GM21381 (cell line): ENCODE results near the gene LHFPL2.

Experiments
- ATAC-seq: cut with Tn5 transposase; IDR thresholded peaks from one replicate; pipeline ENCODE4 v1.9.1; 2021; ENCODE audit warnings: mild to moderate bottlenecking, moderate library complexity; ENCODE audit not compliant: unreplicated experiment

The LHFPL2 gene

DNA sequence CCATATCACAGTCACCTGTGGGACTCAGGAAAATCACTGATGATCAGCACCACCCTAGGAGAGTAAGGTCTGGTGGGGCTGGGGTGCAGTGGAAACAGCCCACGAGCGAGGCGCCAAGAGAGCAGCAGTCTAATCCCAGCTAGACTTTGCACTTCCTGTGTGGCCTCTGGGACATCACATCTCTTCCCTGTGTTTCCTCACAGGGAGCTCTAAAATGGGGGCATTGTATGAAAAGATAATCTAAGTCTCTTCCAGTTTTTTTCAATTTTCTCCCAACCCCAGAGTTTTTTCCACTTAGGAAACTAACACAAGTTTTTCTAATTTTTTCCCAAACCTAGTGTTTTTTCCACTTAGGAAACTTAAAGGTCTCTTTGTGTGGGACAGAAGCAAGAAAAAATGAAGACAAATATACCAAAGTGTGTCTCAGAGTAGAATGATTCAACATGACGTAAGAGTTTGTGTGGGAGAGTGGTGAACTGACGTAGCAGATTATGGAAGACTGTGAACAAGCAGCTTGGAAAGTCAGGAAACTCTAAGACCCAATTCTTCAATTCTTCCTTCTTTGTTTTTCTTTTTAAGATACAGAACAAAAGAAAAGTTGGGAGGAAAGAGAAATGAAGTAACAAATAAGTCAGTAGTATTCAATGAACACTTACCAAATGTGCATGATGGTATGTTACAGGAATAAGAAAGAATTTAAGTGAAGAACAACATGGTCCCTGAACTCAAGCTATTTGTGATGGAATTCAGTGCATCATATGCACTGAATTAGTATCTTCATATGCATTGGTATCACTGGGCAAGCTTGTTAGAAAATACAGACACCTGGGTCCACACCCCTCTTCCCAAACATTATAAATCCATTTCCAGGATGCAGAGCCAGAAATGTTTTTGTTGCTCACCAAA, 51.3 kb downstream of the LHFPL2 start:
- ATAC-seq = no peak

- no peak for ATAC-seq
These were observed 53.1 kb downstream of the LHFPL2 start for GRCh38 chr5:78595458-78595921.

DNA sequence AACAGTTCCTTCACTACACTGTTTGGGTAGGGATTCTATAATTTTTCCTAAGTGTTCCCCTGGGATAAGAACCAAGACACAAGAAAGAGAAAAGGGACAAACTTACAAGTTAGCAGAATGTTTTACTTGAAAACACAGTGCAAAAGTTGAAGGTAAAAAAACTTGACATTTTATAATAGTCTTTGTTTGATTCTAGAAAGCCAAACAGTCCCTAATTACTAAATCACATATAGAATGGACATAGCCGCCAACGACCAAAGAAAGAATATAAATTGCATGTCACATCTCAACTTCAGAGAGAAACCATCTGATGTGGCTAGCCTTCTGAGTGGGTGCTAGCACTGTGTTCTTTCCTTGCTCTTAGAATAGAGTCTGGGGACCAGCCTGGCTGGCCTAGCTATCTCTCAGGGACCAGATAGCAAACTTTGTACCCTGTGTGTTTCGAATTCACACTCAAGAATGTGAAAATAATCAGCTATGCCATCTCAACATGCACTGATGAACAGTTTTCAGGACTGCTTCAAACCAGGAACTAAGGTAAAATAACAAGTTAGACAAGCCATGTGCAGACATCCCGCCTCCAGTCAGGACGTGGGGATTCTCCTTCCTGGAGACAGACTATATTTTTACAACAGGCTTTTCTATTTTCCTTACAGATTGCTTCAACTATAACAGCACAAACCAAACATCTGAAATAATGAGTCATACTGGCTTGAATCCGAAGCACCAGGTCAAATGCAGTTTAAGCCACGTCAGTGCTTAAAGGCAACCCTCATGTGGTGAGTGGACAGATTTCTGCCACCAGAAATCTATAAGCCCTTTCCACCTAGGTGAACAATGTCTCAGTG, 53.7 kb downstream of the LHFPL2 start:
- no peak for ATAC-seq

GRCh38 chr5:78594021-78594420, 54.6 kb downstream of the LHFPL2 start:
- ATAC-seq = no peak

- ATAC-seq = no peak
These were observed 55.1 kb downstream of the LHFPL2 start for GRCh38 chr5:78593465-78593864.

DNA sequence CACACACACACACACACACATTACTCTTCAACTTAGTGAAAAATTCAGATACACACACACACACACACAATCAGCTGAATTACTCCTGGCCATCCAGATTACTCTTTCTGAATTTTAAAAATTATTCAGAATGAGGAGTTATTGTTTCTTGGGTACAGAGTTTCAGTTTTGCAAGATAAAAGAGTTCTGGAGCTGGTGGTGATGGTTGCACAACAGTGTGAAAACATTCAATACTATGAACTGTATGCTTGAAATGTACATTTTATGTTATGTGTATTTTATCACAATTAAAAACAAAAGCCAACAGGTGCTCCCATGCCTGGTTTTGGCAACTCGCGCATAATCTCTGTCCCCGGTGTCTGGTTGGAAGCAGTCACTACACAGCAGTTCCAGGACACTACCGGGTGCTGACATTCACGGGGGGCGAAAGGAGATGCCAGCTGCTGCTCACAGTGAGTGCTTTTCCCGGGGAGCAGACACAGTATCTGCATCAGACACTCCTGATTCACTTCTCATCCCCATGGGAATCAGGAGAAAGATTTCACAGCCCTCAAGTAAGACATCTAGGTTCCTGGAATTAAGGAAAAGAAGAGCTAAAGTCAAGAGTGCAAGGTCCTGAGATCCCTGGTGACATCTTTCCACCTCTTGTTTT, 55.7 kb downstream of the LHFPL2 start:
- no peak for ATAC-seq

DNA sequence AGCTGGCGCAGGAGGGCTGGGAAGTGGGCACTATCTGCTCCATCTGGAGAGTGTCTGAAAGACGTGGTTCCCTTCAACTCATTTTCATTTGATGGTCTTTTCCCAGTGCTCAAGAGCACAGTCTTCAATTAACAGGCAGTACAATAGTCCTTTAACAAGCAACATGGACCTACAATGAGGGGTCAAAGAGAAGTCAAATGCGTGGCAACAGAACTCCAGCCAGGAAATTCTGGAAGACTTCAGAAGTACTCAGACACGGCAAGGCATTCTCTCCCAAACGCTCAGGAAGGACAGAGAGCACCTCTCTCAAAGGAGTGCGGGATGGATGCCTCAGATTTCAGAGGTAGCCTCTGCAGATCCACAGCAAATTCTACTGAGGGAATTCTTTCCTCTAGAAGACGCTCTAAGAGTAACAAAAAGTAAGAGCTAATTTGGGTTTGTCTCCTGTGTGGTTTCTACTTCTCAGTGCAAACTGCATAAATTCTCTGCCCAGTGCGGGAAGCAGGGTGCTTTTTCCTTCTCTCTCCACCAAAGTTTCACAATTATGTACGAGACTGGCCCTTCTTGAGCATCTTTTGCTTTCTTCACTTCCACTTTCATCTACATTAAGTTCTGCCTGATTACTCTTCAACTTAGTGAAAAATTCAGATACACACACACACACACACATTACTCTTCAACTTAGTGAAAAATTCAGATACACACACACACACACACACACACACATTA, 56.4 kb downstream of the LHFPL2 start:
- ATAC-seq = peak; percentile 76

DNA sequence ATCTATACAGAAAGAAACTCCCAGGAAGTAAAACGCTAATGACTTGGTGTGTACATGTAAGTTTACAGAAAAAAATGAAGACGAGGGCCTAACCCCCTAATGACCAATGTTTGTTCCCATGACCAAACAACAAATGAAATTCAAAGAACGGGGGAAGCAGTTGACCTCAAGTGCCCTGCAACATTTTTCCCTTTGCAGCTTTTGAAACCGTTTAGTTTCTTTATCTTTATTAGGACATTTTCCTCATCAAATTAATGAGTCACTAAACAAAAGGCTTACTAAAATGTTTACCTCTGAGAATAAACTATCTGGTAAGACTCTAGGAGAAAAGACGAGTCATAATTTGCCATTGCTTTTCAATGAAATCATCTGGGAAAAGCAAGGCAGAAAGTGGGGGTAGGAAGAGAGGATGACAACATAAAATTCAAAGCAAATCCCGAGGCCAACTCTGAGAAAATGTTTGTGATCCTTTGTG, 57.4 kb downstream of the LHFPL2 start:
- ATAC-seq = no peak

GRCh38 chr5:78589923-78590322, 58.6 kb downstream of the LHFPL2 start:
- no peak for ATAC-seq

DNA sequence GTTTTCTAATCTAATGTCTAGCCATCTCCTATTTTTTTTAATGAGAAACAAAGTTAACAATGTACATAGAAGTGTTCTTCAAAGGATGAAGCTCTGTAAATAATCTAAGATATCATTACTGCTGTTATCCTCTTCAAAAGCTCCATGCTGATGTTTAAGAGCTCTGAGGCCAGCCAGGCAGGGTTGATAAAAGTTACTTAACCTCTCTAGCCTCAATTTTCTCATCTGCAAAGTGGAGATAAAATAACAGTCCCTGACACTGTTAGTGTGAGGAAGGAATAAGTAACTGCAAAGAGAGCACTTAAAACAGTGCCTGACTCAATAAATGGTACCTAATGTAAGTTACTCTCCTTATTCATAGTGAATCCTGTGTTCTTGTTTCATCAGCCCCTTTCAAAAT, 60.1 kb downstream of the LHFPL2 start:
- no peak for ATAC-seq

- no peak for ATAC-seq
These were observed 60.7 kb downstream of the LHFPL2 start for GRCh38 chr5:78587775-78588291.

- no peak for ATAC-seq
These were observed 61.3 kb downstream of the LHFPL2 start for GRCh38 chr5:78587081-78587774.

DNA sequence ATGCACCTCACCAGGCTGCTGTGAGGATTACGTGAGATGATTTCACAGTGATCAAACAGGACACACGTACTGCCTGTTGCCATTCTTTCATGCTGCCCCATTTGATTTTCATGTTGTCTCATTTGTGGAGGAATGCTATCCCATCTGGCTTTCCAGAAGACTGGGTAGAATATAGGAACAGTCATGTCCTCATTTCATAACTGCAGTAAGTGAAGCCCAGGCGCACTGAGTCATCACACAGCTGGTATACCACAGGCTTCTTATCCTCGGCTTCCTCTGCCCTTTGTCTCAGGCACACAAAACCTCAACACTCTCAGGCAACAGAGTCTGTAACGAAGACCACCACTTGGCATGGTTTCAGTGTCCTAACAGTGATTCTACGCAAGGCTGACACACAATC, 62.3 kb downstream of the LHFPL2 start:
- ATAC-seq = no peak

DNA sequence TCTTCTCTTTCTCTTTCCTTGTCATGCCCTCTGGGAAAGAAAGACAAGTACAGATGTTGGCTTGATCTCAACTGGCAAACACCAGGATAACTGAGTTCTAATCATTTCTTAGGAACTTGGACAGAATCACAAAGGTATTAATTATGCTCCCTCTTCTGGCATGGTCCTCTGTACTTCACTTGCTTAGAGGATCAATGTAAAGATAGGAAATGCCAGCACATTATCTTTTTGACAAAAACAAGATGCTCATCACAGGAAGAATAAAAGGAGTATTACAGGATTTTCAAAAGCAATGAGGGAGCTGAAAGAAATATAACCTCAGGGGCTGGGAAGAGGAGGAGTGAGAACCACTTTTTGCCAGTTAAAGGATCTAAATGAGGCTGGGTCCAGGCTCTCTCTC, 70.6 kb downstream of the LHFPL2 start:
- no peak for ATAC-seq

DNA sequence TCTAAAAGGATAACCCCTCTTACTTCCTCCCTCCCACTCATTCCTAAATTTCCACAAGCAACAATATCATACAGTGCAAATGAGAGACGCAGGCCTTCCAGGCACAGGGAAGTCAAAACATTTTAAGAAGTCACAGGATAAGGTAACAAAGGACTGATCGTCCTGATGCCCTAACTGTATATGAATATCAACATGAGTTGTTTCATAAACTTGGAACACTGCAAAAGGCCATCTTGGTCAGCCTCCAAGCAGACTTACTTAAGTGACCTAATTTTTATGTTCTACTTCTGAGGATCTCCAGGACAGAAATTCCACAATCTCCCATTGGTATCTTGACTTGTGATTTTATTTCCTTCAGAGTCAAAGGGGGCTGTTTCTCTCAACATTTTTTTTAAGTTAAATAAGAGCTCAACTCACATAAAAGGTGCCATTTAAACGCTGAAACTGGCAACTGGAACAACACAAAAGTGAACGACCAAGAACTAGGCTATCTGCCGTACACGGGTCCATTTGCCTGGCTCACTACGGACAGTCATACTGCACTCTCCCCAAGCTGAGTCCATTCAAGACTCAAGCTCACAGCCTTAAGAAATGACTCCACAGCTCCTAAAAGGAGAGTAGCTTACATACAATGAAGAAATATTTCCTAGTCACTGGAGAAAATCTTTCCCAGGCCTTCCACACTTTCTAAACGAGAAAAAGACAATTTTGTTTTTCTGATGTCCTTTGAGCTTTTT, 71.3 kb downstream of the LHFPL2 start:
- no peak for ATAC-seq

DNA sequence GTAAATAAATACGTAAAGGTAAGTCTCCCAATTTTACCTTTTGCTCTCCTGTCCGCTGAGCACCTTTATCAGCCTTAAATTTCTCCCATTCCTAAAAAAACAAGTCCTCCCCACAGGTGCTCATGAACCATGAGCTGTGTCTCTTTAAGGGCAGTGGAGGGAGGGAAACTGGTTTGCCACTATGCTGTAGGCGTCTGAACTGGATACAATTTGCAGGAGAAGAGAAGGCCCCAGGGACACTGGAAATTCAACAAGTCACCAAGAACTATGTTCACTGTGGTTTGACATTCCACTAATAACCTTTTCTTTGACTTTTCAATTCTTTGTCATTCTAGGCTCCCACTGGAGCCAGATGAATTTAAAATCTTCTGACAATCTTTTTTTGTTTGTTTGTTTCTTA, 72.2 kb downstream of the LHFPL2 start:
- ATAC-seq = no peak

DNA sequence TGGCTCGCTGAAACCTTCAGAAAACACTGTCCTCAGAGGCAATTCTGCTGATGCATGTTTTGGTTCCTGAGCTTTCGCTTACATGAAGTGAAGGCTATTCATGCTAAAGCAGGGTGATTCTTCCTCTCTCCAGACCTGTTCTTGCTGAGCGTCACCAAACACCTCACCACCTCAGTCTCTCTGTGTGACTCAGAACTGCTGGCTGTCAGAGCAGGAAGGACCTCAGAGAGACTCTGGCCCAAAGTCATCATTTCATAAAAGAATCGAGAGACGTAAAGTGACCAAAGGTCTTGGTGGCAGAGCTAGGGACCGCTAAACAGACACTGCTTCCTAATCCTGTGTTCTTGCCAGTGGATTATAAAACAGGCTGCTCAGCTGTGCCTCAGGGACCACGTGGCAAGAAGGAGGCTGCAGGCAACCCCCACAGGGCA, 73.8 kb downstream of the LHFPL2 start:
- ATAC-seq = no peak

- no peak for ATAC-seq
These were observed 74.4 kb downstream of the LHFPL2 start for GRCh38 chr5:78574131-78574673.

GRCh38 chr5:78573318-78573717, 75.3 kb downstream of the LHFPL2 start:
- no peak for ATAC-seq
